Endometrial microvascular endothelial cells (primary cell): ENCODE measurements around the gene BCL2. TPM values are rescaled to one million over a fixed set of nuclear protein-coding genes. Genes with fewer than 3 reads are reported as not detected.
"Not testable (repeated sequence)": the region's sequence is repeated elsewhere in the genome, so short reads cannot be mapped to it uniquely, and the experiment has no call there.

ENCODE experiments used
- in situ Hi-C: cut with HindIII; loops from 2 replicates; pipeline ENCODE4 v1.10.0; 2017; ENCODE audit warnings: low sequenced_read_pairs, low pct_unique_long_range_greater_than_20kb; ENCODE audit errors: inconsistent ontology term
- total RNA-seq: library from RNA; depleted of rRNA; stranded (reverse); fragments of >200 nt; gene quantifications from one replicate; pipeline ENCODE4 v1.2.3, GENCODE V29; 2015; ENCODE audit errors: inconsistent ontology term

BCL2 gene
- total RNA-seq, 1 donor from 2014 or later, result 0.56 TPM

DNA sequence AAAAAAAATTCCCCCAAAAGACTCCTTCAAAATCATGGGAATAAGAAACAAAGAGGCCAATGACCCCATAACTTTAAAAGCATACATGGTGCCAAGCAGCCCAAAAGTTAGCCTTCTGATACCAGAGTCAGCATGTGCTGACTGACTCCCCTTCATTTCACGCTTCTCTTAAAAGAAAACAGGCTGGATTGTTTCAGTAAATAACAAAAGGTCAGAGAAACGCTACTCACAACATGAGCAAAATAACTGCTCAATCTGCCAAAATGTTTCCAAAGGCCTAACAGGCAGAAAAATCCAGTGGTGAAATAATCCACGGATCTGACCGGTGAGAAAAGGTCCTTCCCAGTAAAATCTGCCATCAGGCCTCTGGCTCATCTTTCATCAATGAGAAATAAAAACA is 71.6 kb downstream of the BCL2 start:
- in situ Hi-C loops, result no loop called here

DNA sequence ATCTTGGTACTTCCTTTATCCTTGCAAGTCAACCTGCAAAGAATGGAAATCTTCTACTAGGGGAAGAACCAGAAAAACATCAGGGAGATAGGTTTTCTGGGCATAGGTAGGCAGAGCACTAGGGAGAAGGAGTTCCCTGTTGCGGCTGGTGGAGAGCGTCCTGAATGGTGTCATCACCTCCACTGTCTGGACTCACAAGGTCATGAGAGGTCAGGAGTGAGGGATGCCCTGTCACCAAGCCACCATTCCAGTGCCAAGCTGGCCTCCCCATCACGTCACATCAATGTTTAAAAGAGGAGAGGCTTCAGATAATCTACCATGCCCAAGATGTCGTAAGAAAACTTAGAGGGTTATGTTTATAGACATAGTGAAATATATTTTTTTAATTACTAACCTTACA is 72.1 kb downstream of the BCL2 start:
- in situ Hi-C loops, result no loop called here

DNA sequence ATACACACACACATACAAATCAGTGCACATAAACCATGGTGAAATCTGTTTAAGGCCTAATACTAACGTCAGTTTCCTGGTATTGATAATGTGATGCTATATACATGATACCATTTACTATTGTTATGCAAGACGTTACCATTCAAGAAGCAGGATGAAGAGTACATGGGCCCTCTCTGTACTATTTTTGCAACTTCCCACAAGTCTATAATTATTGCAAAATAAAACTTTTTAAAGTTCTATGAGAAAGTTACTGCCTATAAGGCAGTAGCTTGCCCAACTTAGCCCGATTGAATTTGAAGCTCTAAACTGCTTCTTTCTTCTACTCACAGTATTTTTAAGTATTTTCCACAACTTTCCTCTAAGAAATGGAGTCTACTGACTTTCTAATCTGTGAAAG is 74.0 kb downstream of the BCL2 start:
- in situ Hi-C loops, result no loop called here

DNA sequence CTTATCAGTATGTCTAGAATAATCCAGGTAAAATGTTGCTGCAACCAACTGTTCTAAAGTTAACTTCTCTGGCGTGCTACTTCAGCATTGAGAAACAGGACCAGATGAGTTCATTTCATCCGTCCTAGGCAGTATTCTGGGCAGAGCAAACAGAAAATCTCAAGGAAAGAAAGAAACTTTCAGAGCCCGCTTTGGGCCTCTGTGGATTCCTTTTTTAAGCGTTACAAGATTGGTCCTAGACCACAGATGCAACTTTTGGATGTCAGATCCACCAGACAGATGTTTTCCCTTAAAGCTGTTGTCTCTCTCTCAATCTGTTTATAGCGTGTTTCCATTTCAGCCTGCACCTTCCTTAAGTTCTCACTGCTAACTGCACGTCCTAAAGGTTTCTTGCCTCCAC is 75.0 kb downstream of the BCL2 start:
- in situ Hi-C loops, result no loop called here

DNA sequence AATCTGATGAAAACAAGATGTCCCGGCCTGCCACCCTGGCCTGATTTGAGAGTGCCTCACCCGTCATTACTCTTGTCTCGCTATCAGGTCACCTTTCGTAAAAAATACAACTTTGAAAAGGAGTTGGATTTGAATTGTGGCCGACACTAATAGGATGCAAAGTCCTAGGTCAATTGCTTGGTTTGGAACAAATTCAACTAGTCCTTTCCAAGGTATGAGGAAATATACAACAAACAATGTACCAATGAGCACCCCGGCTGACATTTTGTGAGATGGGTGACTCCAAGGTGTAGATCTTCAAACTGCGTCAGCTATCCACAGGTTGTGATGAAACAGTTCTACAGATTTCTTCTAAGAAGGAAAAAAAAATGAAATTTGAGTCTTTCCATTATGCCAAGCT is 77.8 kb downstream of the BCL2 start:
- in situ Hi-C loops, result no loop called here

DNA sequence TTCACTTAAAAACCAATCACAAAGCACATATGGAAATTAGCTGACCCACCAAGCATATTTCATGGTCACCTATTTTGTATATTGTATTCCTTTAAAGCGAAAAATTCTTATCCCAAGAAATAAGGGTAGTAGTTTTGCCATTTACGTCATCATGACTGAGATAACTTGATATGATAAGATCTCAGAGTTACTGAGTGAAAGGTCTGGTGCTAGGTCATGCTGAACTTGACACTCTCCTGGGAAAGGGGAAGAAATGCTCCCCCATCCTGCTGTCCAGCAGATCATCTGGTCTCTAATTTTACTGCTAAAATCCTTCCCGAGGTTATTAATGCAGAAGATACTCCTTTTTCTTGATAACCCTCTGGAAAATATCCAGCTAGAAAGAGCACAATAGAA is 78.3 kb downstream of the BCL2 start:
- in situ Hi-C loops, result no loop called here

DNA sequence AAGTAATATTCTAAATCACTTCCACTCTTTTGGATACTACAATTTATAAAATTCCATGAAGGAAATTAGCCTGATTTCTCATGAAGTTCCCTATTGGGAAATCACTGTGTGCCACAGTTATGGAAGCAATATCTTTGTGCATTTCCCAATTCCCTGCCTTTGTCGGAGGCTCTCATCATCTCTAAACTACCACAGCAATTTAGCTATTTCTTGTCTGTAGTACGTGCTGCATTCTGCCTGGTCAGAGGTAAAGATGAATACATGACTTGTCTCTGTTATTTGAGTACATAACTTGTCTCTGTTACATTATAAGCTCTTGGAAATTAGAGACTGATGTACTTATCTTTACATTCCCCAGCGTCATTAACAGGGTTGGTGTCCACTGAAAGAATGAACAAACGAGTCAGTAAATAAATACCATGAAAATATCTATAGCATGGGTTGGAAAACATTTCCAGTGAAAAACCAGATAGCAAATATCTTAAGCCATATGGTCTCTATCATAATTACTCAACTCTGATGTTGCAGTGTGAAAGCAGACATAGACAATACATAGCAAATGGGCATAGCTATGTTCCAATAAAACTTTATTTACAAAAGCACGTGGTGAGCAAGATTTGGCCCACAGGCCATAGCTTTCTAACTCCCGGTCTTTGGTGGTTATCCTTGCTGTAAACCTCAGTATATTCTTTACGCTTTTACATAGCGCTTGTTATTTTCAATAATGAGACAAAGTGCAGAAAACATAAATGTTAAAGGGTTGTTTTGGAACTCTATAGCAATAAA is 78.8 kb downstream of the BCL2 start:
- in situ Hi-C loops, result no loop called here

DNA sequence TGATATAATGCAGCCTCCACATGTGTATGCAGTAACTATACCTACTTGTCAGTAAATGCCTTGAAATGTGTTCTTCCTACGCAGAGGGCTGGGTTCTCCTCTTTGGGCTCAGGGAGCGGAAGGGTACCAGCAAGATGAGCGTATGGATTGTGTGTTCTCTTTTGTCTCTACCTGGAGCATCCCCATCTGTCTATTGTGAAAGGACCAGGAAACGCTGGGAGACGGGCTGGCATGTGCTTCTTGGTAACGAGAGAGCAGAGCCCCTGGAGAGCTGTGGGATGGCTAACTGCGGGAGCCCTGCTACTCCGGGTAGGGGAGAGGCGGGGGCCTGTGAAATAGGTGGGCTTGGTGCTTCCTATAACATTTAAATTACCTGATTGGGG is 80.9 kb downstream of the BCL2 start:
- in situ Hi-C loops, result no loop called here

DNA sequence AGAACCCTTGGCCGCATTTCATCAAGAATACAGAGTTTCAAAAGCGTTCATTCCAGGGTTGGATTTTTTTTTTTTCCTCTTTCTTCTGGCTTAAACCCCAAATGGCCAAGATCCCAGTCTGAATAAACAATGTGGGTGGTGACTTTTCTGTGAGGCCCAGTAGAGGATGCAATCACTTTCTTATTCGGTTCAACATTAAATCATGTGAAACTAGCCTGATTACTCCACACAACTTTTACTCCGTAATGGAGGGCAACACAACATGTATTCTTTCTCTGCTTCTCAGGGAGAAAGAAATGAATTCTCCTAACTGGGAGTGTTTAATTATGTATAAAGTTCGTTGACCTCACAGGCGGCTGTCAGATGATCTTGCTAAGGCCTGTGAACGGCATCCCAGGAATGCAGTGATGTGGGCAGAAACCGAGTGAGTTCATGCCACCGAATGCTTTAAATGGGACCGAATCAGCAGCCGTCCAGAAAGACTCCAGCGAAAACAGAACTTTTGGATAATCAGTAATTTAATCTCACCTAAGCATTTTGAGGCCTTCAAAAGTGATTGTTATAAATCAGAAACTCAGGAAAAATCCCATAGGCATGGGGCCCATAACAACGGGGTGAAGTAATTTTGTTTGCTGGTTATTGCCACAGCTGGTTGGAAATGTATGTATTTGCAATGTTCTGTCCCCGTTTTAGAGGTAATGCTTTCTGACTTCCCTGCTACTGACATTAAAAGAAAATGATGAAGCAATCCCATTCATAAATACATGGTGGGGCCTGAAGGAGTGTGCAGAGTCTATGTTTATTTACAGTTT is 81.5 kb downstream of the BCL2 start:
- in situ Hi-C loops, result no loop called here

DNA sequence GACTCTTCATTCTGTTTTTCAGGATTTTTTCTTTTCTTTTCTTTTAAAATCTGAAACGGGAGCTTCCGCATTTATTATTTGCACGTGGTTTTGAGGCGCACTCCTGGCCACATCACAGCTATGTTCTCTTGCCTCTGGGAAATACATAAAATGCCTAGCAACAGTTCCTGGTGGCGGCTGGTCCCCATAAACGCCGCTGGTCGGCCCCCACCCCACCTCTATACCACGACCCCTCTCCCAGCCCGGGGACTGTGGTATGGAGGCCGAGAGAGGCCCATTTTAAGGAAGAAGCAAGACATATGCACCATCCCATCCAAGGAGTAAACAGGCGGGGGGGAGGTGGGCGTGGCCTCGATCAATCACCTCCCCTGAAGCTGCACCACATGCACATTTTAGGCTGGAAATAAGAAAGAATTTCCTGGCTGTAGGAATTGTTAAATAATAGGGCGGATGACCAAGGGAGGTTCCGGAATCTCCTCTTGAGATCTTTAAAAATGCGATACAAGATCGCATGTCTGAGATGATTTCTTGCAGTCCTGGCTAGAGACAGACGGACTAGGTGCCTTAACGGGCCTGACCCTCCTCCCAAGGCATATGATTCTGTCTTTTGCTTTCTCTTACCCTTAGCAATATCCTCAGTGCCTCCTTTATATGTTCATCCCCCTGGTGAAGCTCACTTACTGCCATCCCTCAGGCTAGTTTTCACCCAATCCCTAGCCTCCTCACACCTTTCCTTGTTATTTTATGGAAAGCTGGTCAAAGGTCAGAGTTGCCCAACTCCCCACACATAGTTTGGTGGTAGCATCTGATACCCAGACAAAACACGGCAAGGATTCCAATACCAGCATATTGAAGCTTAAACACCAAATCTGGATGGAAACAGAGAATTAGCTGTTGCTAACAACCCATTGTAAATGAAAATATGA is 82.4 kb downstream of the BCL2 start:
- in situ Hi-C loops, result no loop called here

DNA sequence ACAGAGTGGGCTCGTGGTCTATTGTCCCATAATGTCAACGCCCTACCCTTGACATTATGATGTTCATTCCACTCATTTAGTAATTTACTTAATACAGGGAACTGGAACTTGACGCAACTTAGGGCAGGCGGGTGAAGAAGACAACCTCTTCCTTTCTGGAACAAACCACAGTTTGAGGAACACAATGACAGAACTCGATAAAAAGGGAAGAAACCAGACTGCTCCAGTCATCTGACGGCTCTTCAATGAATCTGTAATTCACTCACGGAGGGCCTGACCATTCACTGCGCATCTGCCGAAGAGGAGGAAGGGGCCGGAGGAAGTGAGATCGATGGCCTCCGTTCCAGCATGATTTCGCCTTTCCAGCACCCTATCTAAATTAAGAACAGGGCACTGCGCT is 83.2 kb downstream of the BCL2 start:
- in situ Hi-C loops, result no loop called here

DNA sequence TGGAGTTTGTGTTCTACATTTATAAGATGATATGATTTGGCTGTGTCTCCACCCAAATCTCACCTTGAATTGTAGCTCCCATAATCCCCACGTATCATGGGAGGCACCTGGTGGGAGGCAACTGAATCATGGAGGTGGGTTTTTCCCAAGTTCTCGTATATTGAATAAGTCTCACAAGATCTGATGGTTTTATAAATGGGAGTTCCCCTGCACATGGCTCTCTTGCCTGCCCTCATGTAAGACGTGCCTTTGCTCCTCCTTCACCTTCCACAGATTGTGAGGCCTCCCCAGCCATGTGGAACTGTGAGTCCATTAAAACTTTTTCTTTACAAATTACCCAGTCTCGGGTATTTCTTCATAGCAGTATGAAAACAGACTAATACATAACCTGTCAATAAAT is 83.6 kb downstream of the BCL2 start:
- in situ Hi-C loops, result not testable (repeated sequence)

DNA sequence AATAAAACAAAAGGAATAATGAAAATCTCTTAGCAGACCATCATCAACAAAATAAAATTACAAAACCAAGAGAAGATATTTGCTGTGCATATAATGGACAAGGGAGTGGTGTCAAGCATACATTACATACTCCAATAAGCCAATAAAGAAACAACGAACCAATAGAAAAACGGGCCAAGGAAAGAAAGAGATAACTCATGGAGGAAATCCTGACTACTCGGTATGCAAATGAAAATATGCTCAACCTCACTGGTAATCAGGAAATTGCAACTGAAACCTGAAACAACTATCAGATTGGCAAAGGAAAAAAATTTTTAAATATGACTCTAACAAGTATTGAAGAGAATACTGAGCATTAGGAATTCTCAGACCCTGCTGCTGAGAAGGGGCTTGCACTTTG is 84.7 kb downstream of the BCL2 start:
- in situ Hi-C loops, result no loop called here

DNA sequence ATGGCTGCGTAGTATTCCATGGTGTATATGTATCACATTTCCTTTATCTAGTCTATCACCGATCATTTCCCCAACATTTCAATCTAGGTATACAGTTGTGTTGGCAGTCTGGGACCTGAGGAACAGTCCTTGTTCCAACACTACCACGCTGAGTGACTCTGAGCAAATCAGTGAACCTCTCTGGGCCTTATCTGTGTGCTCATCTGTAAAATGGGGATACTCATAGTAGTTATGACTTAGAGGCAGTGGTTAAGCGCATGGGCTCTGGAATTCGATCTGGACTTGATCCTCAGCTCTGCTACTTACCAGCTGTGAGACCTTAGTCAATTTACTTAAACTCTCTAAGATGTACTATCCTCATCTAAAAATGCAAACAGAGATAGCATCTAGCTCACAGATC is 85.1 kb downstream of the BCL2 start:
- in situ Hi-C loops, result no loop called here

DNA sequence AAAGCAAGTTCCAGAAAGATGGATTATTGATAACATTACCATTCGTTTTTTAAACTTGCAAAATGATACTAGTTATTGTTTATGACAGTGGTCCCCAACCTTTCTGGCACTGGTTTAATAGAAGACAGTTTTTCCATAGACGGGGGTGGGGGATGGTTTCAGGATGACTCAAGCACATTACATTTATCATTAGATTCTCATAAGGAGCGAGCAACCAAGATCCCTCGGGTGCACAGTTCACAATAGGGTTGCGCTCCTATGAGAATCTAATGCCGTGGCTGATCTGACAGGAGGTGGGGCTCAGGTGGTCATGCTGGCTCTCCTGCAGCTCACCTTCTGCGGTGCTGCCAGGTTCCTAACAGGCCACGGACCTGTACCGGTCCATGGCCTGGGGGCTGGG is 86.2 kb downstream of the BCL2 start:
- in situ Hi-C loops, result no loop called here

DNA sequence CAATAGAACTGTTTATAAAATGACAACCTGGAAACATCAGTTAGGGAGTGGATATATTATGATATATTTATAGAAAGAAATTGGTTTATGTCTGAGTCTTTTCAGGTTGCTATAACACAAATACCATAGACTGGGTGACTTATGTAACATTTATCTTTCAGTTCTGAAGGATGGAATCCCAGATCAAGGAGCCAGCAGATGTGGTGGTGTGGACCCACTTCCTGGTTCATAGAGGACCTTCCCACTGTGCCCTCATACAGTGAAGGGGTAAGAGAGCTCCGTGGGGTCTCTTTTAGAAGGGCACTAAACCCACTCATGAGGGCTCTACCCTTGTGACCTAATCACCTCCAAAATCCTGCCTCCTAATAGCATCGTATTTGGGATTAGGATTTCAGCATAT is 86.7 kb downstream of the BCL2 start:
- in situ Hi-C loops, result no loop called here

DNA sequence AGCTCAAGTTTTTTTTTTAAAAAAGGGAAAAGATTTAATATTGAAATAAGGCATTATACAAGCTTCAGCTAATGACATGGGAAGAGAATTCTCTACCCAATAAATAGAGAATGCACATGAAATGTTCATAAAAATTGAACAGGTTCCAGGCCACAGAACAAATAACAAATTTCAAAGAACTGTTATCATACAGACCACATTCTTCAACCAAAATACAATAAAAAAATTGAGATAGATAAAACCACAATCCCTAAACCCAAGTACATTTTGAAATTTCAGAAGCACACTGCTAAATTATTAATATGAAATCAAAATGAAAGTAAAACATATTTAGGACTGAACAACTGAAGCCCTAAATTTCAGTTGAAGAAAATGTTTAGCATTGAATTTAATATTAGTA is 89.6 kb downstream of the BCL2 start:
- in situ Hi-C loops, result no loop called here

DNA sequence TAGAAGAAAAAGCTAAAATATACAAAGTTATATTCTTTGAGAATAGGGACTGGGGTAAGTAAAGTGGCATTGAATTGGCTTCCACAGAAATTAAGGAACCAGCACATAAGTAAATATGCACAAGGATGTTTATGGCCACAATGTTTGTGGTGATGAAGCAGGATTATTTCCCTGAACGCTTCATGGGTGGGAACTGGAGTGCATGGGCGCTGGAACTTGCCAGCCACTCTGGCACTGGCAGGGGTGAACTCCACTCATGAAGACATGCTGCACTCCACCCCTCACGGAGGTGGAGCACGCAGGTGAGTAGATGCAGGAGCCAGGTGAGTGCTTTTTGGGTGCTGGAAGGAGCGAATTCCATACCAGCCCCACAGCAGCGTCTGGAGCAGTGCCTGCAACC is 94.1 kb downstream of the BCL2 start:
- in situ Hi-C loops, result no loop called here

DNA sequence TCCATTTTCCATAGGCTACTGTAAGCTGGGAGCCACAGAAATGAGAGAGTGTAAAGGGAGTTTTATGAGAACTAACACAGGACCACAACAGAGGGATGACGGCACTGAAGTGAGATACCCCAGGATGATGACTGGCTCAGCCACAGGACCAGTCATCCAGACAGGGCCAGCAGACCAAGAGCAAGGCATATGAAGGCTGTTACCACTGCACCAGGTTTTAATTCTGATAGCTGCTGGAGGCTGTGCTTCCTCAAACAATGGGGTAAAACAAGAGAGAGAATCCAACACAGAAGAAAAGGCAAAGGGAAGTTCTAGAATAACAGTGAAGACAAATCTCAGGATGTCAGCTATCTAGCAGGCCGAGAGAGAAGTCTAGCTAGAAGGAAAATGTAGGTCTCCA is 94.9 kb downstream of the BCL2 start:
- in situ Hi-C loops, result no loop called here

DNA sequence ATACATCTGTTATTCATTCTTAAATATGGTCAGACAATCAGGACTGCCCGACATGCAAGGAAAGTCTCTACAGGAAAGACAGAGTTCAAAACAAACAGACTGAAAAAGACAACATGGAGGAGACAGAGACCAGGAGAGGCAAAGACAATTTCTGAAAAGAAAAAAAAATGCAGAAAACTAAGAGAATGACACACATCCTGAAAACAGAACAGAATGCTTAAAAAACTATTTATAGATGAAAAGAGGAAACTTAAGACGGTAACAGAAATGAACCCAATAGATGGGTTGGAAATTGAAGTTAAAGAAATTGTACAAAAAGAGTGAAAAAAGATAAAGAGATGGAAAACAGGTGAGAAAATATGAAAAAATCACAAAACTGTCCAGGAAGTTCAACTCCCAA is 95.7 kb downstream of the BCL2 start:
- in situ Hi-C loops, result no loop called here
